Smooth muscle cell (in vitro differentiated cells): Measurements from ENCODE around the gene CAVIN1. TPM values are rescaled to one million over a fixed set of nuclear protein-coding genes. Genes with fewer than 3 reads are reported as not detected.

Experiments used
- DNase-seq: peaks from one replicate; lab custom pipeline; 2025; ENCODE audit not compliant: unreplicated experiment; lab: John Stamatoyannopoulos, UW
- H2AFZ ChIP-seq: fragments of 200-600 bp; sonication (generic); 2 replicates; pipeline ENCODE4 v1.6.0; 2016; ENCODE audit warnings: antibody characterized with exemption, low read depth, mild to moderate bottlenecking
- H3F3A ChIP-seq: fragments of 200-600 bp; sonication (generic); 2 replicates; pipeline ENCODE4 v1.6.0; 2017; ENCODE audit warnings: antibody characterized with exemption, low read depth
- H3K27ac ChIP-seq: fragments of 200-600 bp; sonication (generic); 2 replicates; pipeline ENCODE4 v1.5.1; 2016; ENCODE audit warnings: low read depth, mild to moderate bottlenecking
- H3K27me3 ChIP-seq: fragments of 200-600 bp; sonication (generic); 2 replicates; pipeline ENCODE4 v1.6.1; 2016; ENCODE audit warnings: low read depth, mild to moderate bottlenecking
- H3K36me3 ChIP-seq: fragments of 200-600 bp; sonication (generic); 2 replicates; pipeline ENCODE4 v1.5.1; 2016; ENCODE audit warnings: low read depth
- H3K4me1 ChIP-seq: fragments of 200-600 bp; sonication (generic); 2 replicates; pipeline ENCODE4 v1.5.1; 2016; ENCODE audit warnings: low read depth
- H3K4me2 ChIP-seq: fragments of 200-600 bp; sonication (generic); 2 replicates; pipeline ENCODE4 v1.6.0; 2016; ENCODE audit warnings: mild to moderate bottlenecking
- H3K4me3 ChIP-seq: fragments of 200-600 bp; sonication (generic); 2 replicates; pipeline ENCODE4 v1.5.1; 2016; ENCODE audit warnings: mild to moderate bottlenecking
- H3K79me2 ChIP-seq: fragments of 200-600 bp; sonication (generic); 2 replicates; pipeline ENCODE4 v1.6.0; 2016; ENCODE audit warnings: low read depth, mild to moderate bottlenecking
- H3K9ac ChIP-seq: fragments of 200-600 bp; sonication (generic); 2 replicates; pipeline ENCODE4 v1.6.0; 2016; ENCODE audit warnings: low read depth
- H3K9me3 ChIP-seq: fragments of 200-600 bp; sonication (generic); replicated peaks from 2 replicates; pipeline ENCODE4 v1.5.1; 2016; ENCODE audit warnings: low read depth
- H4K20me1 ChIP-seq: fragments of 200-600 bp; sonication (generic); 2 replicates; pipeline ENCODE4 v1.6.0; 2016; ENCODE audit warnings: low read depth
- WGBS: methylation state at CpG from one replicate; pipeline ENCODE4 v1.1.7; 2016; ENCODE audit warnings: low lambda C conversion rate; 5-methylcytosine and 5-hydroxymethylcytosine counted together
- polyA plus RNA-seq: library from polyadenylated mRNA; unstranded; fragments of >200 nt; fragmentation: Nextera tagmentation; extraction: Ambion mirVana; gene quantifications from 2 replicates; pipeline ENCODE4 v1.2.1, GENCODE V29; 2016
- total RNA-seq: library from RNA; depleted of rRNA; stranded (reverse); fragments of >200 nt; gene quantifications from 2 replicates; pipeline ENCODE4 v1.2.3, GENCODE V29; 2014
- TF ChIP-seq, protein P1 (sequence below): fragments of 200-600 bp; sonication (generic); IDR thresholded peaks from 2 replicates; pipeline ENCODE4 v1.5.1; 2017; ENCODE audit warnings: borderline replicate concordance, mild to moderate bottlenecking, antibody characterized with exemption; ENCODE audit not compliant: insufficient read depth, poor library complexity, severe bottlenecking

Gene CAVIN1
- total and polyA plus RNA-seq, 2 experiments from 2014 or later = 116 to 255 TPM

GRCh38 chr17:42406615-42407288, 16.3 kb downstream of the CAVIN1 start:
- TF ChIP-seq, protein P1, sequence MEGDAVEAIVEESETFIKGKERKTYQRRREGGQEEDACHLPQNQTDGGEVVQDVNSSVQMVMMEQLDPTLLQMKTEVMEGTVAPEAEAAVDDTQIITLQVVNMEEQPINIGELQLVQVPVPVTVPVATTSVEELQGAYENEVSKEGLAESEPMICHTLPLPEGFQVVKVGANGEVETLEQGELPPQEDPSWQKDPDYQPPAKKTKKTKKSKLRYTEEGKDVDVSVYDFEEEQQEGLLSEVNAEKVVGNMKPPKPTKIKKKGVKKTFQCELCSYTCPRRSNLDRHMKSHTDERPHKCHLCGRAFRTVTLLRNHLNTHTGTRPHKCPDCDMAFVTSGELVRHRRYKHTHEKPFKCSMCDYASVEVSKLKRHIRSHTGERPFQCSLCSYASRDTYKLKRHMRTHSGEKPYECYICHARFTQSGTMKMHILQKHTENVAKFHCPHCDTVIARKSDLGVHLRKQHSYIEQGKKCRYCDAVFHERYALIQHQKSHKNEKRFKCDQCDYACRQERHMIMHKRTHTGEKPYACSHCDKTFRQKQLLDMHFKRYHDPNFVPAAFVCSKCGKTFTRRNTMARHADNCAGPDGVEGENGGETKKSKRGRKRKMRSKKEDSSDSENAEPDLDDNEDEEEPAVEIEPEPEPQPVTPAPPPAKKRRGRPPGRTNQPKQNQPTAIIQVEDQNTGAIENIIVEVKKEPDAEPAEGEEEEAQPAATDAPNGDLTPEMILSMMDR = no peak
- no peak overlapping the region for H3K4me2 ChIP-seq
- peak overlapping the region; percentile 9 for H3K27ac ChIP-seq
- H3K4me3 ChIP-seq = no peak overlapping the region
- peaks cover 12% of the 10 kb centered on the region for H3F3A ChIP-seq
- peaks cover 100% of the 10 kb centered on the region for H4K20me1 ChIP-seq
- peaks cover 68% of the 10 kb centered on the region for H3K79me2 ChIP-seq
- no peak overlapping the region for H3K9ac ChIP-seq
- peaks cover 35% of the 10 kb centered on the region for H3K4me1 ChIP-seq
- WGBS = 86% methylated on average over 5 of the region's 5 CpGs
- no peak for DNase-seq
- no peaks in the 10 kb centered on the region for H3K36me3 ChIP-seq
- no peak overlapping the region for H2AFZ ChIP-seq
- H3K27me3 ChIP-seq = no peaks in the 10 kb centered on the region
- no peaks in the 10 kb centered on the region for H3K9me3 ChIP-seq

DNA sequence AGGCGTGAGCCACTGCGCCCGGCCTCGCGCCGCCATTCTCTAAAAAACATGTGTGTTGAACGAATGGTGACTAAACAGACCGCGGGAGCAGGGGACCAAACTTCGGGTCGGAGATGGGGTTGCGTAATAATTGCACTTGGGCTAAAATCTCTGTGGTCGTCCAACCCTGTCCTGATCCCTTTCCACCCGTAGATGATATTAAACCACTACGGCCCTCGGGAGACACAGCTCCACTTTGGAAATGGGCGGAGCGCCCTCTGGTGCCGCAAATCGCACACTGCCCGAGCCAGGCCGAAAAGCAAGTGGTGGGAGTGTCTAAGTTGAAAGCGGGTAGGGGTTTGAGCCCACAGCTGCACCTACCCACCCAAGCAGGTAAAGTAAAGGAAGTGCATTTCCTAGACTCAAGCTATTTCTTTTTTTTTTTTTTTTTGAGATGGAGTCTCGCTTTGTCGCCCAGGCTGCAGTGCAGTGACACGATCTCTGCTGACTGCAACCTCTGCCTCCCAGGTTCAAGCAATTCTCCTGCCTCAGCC, 17.0 kb downstream of the CAVIN1 start:
- H4K20me1 ChIP-seq = peaks cover 94% of the 10 kb centered on the region
- H3K9me3 ChIP-seq = no peaks in the 10 kb centered on the region
- no peak overlapping the region for H3K4me2 ChIP-seq
- no peaks in the 10 kb centered on the region for H3K27me3 ChIP-seq
- peaks cover 61% of the 10 kb centered on the region for H3K79me2 ChIP-seq
- TF ChIP-seq, protein P1 = peak; percentile 60
- no peak overlapping the region for H3K27ac ChIP-seq
- no peaks in the 10 kb centered on the region for H3K36me3 ChIP-seq
- H3K4me1 ChIP-seq = peaks cover 35% of the 10 kb centered on the region
- H3K9ac ChIP-seq = no peak overlapping the region
- no peak overlapping the region for H2AFZ ChIP-seq
- no peak overlapping the region for H3K4me3 ChIP-seq
- peaks cover 12% of the 10 kb centered on the region for H3F3A ChIP-seq
- DNase-seq = peak; percentile 20
- 54% methylated on average over 26 of the region's 26 CpGs for WGBS

GRCh38 chr17:42405076-42405475, 18.0 kb downstream of the CAVIN1 start:
- Histone ChIP-seq H3K79me2 (peaks cover 51% of the 10 kb centered on the region), H4K20me1 (peaks cover 85% of the 10 kb centered on the region)
- WGBS = 97% methylated on average over 35 of the region's 35 CpGs

More at GRCh38 chr17:42405076-42405475, 18.0 kb downstream of the CAVIN1 start:
- Histone ChIP-seq H3K4me1 (peaks cover 35% of the 10 kb centered on the region), H3K9me3 (no peaks in the 10 kb centered on the region), H3K27ac (no peak overlapping the region), H3K4me2 (no peak overlapping the region), H2AFZ (no peak overlapping the region), H3K4me3 (no peak overlapping the region), H3K36me3 (no peaks in the 10 kb centered on the region), H3K9ac (no peak overlapping the region), H3K27me3 (no peaks in the 10 kb centered on the region), H3F3A (peaks cover 12% of the 10 kb centered on the region)
- DNase-seq = no peak
- TF ChIP-seq, protein P1 = no peak
